Ectodermal cell (in vitro differentiated cells): ENCODE measurements around the gene EGLN3.

Experiments used
- H3K27ac ChIP-seq: 2 replicates; pipeline ENCODE4 v1.7.0; 2013; ENCODE audit warnings: mild to moderate bottlenecking, low read depth, low read length; ENCODE audit not compliant: insufficient read depth, poor library complexity, severe bottlenecking
- H3K27me3 ChIP-seq: 2 replicates; pipeline ENCODE4 v1.7.0; 2013; ENCODE audit warnings: mild to moderate bottlenecking, low read length; ENCODE audit not compliant: insufficient read depth, control insufficient read depth, poor library complexity, severe bottlenecking
- H3K36me3 ChIP-seq: one replicate; pipeline ENCODE4 v1.7.0; 2013; ENCODE audit warnings: low read length; ENCODE audit not compliant: control insufficient read depth, insufficient read depth
- H3K4me1 ChIP-seq: one replicate; pipeline ENCODE4 v1.7.0; 2013; ENCODE audit warnings: low read length; ENCODE audit not compliant: control insufficient read depth, insufficient read depth
- H3K4me3 ChIP-seq: 2 replicates; pipeline ENCODE4 v1.7.0; 2013; ENCODE audit warnings: low read depth, low read length, control low read depth; ENCODE audit not compliant: insufficient read depth
- H3K9me3 ChIP-seq: 2 replicates; pipeline ENCODE4 v1.7.0; 2013; ENCODE audit warnings: mild to moderate bottlenecking, low read length, moderate library complexity; ENCODE audit not compliant: control insufficient read depth
- WGBS, 2 experiments: methylation state at CpG; one replicate each; pipeline ENCODE4 v1.1.7; 2013; ENCODE audit warnings: missing lambda C conversion rate in 2 of 2; 5-methylcytosine and 5-hydroxymethylcytosine counted together

The EGLN3 gene

DNA sequence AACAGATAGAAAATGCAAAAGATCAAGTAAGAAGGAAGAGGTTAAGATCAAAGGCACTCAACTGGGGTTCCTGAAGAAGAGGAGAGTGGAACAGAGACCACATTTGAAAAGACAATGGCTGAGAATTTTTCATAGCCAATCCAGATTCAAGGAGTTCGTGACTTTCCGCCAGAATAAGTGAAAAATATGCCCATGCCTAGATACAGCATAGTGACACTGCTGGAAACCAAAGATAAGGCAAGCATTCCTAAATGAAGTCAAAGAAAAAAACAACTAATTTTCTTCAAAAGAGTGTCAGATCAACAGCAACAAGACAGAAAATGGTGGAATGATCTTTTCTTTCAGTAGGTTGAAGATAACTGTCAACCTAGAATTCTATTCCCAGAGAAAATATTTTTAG is 47.5 kb downstream of the EGLN3 start:
- H3K27me3 ChIP-seq: no peaks in the 10 kb centered on the region
- WGBS, 2 experiments: 97 to 98% methylated on average over 2 of the region's 2 CpGs
- H3K36me3 ChIP-seq: no peaks in the 10 kb centered on the region
- peaks cover 4% of the 10 kb centered on the region for H3K4me1 ChIP-seq
- H3K4me3 ChIP-seq: no peak overlapping the region
- no peak overlapping the region for H3K27ac ChIP-seq
- H3K9me3 ChIP-seq: no peaks in the 10 kb centered on the region

DNA sequence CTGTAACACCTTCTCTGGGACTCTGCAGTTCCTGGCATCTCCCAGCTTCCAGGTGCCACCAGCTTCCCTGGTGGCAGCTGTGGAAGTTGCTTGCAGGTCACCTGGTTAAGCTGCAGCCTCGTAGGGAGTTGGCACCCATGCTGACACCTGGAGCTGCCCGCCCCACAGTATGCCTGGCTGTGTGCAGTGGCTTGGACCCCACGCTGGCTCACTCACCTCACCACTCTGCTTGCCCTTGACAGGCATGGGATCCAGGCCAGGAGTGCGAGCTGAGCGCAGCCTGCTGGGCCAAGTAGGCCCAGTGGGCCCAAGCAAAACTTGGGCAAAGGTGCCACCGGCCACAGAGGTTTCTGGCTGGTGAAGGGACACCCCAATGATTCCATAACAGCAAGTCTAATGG is 48.5 kb downstream of the EGLN3 start:
- WGBS, 2 experiments: 93 to 96% methylated on average over 6 of the region's 6 CpGs
- Histone ChIP-seq H3K27me3 (no peaks in the 10 kb centered on the region), H3K27ac (no peak overlapping the region), H3K9me3 (no peaks in the 10 kb centered on the region), H3K36me3 (no peaks in the 10 kb centered on the region), H3K4me3 (no peak overlapping the region), H3K4me1 (no peaks in the 10 kb centered on the region)

DNA sequence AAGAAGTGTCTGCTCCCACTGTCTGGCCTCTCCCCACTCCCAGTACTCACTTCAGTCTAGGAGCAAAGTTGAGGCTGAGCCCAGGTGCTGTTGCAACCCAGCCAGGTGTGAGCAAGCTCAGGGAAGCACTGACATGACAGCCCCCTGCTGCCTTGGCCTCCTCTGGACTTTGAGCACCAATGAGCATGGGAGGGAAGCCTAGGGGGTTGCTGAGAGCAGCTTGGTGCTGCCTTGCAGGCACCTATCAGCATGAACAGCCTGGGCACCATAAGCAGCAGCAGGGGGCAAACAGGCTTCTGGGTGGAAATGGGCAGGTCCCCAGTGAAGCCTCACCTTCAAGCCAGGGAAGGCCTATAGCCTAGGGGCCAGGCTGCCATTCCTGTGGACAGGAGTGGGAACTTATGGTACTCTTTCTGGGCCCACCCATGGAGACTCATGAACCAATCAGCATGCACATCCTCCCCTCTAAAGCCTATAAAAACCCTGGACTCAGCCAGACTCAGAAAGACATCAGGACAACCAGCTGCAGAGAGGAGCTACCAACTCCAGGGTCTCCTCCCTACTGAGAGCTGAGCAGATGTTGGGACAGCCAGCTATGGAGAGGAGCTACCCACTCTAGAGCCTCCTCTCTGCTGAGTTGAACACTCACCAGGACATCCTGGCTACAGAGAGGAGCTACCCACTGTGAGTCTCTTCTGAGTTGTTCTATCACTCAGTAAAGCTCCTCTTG is 49.3 kb downstream of the EGLN3 start:
- H3K4me1 ChIP-seq: no peaks in the 10 kb centered on the region
- H3K27ac ChIP-seq: no peak overlapping the region
- no peaks in the 10 kb centered on the region for H3K9me3 ChIP-seq
- no peak overlapping the region for H3K4me3 ChIP-seq
- no peaks in the 10 kb centered on the region for H3K36me3 ChIP-seq
- no peaks in the 10 kb centered on the region for H3K27me3 ChIP-seq

DNA sequence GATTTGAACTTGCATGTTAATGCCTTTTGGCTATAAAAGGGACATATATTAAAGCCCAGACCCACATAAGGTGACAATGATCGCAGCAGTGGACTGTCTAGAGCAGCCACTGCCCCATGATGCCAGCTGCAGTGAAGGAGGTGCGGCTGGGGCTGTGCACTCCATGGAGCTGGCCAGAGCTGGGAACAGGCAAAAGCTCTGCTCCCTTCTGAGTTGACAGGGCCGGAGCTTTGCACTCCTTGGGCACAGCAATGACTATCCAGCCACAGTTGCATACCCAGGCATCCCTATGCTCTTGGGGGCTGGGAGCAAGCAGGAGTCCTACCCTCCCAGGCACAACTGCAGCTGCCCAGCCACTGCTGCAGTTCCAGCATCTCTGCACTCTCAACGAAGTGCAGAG is 50.2 kb downstream of the EGLN3 start:
- H3K4me1 ChIP-seq: no peaks in the 10 kb centered on the region
- WGBS, 2 experiments: 90 to 92% methylated on average over 4 of the region's 4 CpGs
- H3K36me3 ChIP-seq: no peaks in the 10 kb centered on the region
- no peaks in the 10 kb centered on the region for H3K9me3 ChIP-seq
- no peaks in the 10 kb centered on the region for H3K27me3 ChIP-seq
- no peak overlapping the region for H3K4me3 ChIP-seq
- H3K27ac ChIP-seq: no peak overlapping the region

DNA sequence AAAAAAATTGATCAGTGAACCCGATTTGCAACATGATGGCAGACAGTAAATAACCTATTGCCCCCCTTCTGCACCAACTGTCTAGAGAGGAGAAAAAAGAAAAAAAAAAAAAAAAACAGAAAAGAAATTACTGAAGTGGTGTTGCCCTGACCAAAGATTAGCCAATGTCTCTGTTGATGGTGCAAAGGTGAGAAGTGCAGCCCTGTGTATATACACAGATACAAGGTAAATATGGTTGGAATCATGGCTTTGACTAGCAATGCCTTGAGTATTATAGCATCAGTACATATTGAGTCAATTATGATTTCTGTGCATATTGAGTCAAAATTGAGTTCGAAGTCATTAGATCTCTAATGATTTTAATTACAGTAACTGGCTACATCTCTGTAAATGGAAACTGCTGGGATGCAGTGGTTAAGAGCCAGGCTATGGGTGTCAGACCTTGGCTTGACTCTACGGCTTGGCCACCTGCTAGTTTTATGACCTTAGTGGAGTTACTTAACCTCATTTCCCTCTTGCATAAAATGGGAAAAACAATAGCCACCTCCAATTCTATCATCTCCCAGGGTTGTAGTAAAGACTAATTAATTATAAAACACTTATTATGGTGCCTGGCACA is 51.0 kb downstream of the EGLN3 start:
- no peak overlapping the region for H3K4me3 ChIP-seq
- no peaks in the 10 kb centered on the region for H3K4me1 ChIP-seq
- no peaks in the 10 kb centered on the region for H3K9me3 ChIP-seq
- H3K27ac ChIP-seq: no peak overlapping the region
- WGBS, 2 experiments: 97 to 98% methylated on average over 3 of the region's 3 CpGs
- H3K36me3 ChIP-seq: no peaks in the 10 kb centered on the region
- H3K27me3 ChIP-seq: no peaks in the 10 kb centered on the region

DNA sequence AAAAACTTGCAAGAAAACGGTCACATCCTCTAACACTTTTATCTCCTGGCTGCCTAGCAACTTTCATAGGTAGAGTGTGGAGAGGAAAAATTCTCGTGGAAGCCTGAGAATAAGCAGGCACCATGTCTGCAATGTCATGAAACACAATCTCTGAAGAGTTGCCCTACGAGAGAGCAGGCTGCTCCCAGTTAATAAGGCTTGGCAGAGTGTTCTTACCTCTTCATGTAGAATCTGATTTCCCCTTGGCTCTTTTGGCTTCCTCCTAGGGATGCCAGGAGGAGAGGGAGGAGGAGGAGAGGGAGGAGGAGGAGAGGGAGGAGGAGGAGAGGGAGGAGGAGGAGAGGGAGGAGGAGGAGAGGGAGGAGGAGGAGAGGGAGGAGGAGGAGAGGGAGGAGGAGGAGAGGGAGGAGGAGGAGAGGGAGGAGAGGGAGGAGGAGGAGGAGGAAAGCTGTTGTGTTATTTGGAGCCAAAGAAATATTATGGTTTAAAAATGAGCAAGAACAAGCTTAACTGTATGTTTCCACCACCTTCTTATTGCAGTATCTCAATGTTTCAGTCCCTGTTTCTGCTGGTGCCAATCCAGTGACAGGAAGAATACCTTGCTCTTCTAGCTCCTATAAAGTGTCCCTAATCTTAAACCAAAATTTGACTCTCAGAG is 52.9 kb downstream of the EGLN3 start:
- H3K4me1 ChIP-seq: no peaks in the 10 kb centered on the region
- no peak overlapping the region for H3K27ac ChIP-seq
- WGBS, 2 experiments: 87 to 88% methylated on average over 2 to 3 of the region's 3 CpGs
- H3K9me3 ChIP-seq: no peaks in the 10 kb centered on the region
- no peaks in the 10 kb centered on the region for H3K27me3 ChIP-seq
- no peak overlapping the region for H3K4me3 ChIP-seq
- no peaks in the 10 kb centered on the region for H3K36me3 ChIP-seq

DNA sequence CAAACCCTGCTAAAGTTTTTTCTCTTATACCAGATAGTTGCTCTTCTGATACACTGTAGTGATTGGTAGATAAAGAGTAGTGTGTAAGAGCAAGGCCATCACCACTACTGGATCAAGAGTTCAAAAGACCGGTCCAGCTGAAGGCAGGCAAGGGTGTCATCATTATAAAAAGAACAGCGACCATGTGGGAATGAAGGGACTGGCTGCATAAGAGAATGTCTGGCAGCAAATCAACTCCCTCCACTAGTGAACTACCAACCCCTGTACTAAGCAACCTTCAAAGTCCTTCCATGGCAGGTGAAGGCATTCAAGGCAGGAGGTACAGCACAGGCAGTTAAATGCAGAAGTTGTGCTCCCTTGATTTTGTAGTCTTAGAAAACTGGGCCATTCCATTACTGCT is 53.5 kb downstream of the EGLN3 start:
- 88 to 90% methylated on average over 2 of the region's 2 CpGs for WGBS, 2 experiments
- H3K36me3 ChIP-seq: no peaks in the 10 kb centered on the region

DNA sequence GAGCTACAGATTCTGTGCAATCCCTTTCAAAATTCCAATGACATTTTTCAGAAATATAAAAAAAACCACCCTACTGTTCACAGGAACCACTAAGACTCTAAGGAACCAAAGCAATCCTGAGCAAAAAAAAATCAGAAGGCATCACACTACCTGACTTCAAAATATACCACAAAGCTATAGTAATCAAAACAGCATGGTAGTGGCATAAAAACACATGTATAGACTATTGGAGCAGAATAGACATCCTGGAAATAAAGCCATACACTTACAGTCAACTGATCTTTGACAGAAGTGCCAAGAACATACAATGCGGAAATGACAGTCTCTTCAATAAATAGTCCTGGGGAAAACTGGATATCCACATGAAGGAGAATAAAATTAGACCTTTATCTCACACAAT is 56.5 kb downstream of the EGLN3 start:
- H3K4me1 ChIP-seq: no peaks in the 10 kb centered on the region
- 100% methylated on average over 1 of the region's 1 CpG for WGBS, 2 experiments
- H3K27me3 ChIP-seq: no peaks in the 10 kb centered on the region
- H3K27ac ChIP-seq: no peak overlapping the region
- H3K36me3 ChIP-seq: no peaks in the 10 kb centered on the region
- no peak overlapping the region for H3K4me3 ChIP-seq
- peaks cover 2% of the 10 kb centered on the region for H3K9me3 ChIP-seq

More for the DNA sequence above, 53.5 kb downstream of the EGLN3 start:
- Histone ChIP-seq H3K27me3 (no peaks in the 10 kb centered on the region), H3K4me1 (no peaks in the 10 kb centered on the region), H3K27ac (no peak overlapping the region), H3K4me3 (no peak overlapping the region), H3K9me3 (peaks cover under 1% of the 10 kb centered on the region)

DNA sequence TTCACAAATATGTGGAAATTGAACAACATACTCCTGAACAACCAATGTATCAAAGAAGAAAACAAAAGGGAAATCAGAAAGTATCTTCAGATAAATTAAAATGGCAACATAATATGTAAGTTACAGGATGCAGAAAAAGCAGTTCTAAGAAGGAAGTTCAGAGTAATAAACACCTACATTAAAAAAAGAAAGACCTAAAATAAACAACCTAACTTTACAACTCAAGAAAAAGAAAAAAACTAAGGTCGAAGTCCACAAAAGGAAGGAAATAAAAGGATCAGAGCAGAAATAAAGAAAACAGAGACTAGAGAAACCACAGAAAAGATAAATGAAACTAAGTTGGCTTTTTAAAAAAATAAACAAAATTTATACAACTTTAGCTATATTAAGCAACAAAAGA is 59.2 kb downstream of the EGLN3 start:
- H3K27ac ChIP-seq: no peak overlapping the region
- no peaks in the 10 kb centered on the region for H3K27me3 ChIP-seq
- peaks cover 2% of the 10 kb centered on the region for H3K9me3 ChIP-seq
- WGBS, 2 experiments: 60% methylated on average over 1 of the region's 1 CpG; no CpG with 5 or more reads in 1 of the 2 experiments
- H3K4me1 ChIP-seq: no peaks in the 10 kb centered on the region
- no peaks in the 10 kb centered on the region for H3K36me3 ChIP-seq
- H3K4me3 ChIP-seq: no peak overlapping the region

DNA sequence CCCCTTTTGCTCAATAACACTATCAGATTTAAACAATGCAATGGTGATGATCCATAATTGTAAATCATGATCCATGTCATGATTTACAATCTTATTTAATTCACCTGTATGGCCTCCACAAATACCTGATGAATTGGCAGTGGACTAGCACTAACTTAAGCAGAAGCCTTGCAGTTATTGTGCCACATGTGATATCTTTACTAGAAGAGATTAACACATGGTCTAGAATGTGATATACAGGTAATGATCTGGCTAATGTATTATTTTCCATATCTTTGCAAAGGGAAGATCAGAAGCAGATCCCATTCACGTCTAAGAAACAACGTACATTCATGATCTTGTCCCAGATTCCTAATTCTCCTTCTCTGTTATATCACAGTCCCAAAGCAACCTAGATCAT is 66.0 kb downstream of the EGLN3 start:
- Histone ChIP-seq H3K27ac (no peak overlapping the region), H3K27me3 (no peaks in the 10 kb centered on the region), H3K4me1 (no peaks in the 10 kb centered on the region), H3K4me3 (no peak overlapping the region), H3K9me3 (no peaks in the 10 kb centered on the region), H3K36me3 (no peaks in the 10 kb centered on the region)
- 96 to 100% methylated on average over 2 of the region's 2 CpGs for WGBS, 2 experiments
